Suppressor macrophage treated with lipopolysaccharide for 1 hour (primary cell): Measurements from ENCODE around the gene EML6.

Experiments used
- DNase-seq, 3 donors: peaks; one replicate each; pipeline ENCODE4 v3.0.0-alpha.2; 2020 to 2022

Gene EML6

GRCh38 chr2:55011831-55012671 lies 288.6 kb downstream of the EML6 start:
- no peak for DNase-seq

GRCh38 chr2:55012672-55013484 lies 289.4 kb downstream of the EML6 start:
- DNase-seq, result no peak

- DNase-seq, result no peak
These were observed 290.5 kb downstream of the EML6 start for GRCh38 chr2:55013936-55014335.

DNA sequence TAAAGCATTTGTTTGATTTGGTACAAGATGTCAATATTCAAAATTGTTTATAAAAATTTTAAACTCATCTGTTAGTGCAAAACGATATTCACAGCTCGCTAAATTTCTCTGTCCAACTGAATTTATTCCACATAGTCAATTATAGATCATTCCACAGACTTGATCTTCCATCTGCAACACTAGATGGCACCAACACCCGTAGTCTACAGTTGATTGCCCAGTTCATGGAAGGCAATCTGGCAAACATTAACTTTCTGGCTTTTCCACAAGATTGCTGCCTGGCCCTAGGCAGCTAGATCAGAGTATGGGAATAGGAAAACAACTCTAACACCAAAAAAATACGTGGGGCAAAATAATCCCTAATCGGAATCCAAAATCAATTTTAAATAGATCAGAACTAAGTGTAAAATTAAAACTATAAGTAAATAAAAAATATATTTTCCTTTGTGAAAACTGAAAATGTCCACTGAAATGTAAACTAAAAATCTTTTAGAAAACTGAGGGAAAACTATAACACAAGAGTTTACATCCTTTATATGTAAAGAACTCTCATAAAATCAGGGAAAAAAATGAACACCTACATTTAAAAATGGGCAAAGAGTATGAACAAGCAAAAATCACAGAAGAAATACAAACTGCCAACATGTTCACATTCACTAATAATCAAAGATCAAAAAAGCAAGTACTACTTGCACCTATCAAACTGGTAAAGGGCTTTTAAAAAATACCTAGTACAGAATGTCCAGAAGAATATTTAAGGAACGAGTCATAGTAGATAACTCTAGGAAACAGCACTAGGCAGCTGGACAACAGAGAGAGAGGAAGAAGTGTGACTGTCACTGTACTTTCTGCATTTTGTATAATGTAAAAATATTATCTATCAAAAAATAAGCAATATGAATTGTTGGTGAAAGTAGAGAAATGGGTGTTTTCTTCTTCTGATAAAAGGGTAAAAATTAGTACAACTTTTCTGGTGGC lies 291.8 kb downstream of the EML6 start:
- peak; percentile 53 to 65 (median 63) for DNase-seq

GRCh38 chr2:55017428-55017827 lies 294.0 kb downstream of the EML6 start:
- DNase-seq, result no peak

- DNase-seq, result no peak
These were observed 294.4 kb downstream of the EML6 start for GRCh38 chr2:55017880-55018279.

DNA sequence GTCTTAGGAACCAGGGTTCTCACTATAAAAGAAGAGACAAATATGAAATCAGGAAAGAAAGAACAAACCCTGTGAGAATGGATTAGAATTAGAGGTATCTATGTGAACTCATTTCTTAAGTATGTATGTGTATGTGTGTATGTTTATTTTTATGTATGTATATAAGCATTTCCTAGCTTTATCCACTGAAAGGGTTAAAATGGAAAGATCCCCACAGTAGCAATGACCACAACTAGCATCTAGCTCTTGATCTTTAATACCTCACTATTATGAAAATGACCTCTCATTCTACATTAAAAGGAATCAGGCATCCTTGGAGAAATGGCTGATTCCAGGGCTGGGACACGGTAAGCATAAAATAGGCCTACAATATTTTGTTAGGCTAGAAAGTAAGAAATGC lies 295.2 kb downstream of the EML6 start:
- DNase-seq, result no peak

DNA sequence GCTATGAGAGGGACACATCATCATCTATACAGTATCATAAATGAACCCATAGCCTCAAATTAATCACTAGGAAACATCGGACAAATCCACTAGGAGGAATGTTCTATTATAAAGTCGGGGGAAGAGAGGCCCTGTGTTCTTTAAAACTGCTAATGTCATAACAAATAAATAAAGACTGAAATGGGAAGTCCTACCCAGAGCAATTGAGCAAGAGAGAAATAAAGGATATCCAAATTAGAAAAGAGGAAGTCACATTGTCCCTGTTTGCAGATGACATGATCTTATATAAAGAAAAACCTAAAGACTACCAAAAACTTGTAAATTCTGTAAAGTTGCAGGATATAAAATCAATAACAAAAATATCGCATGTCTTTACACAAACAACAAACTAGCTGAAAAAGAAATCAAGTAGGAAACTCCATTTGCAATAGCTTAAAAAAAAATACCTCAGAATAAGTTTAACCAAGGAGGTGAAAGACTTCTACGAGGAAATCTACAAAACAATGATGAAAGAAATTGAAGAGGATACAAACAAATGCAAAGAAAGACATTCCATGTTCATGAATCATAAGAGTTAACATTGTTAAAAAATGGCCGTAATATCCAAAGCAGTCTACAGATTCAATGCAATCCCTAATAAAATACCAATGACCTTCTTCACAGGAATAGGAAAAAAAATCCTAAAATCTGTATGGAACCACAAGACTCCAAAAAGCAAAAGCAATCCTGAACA lies 296.2 kb downstream of the EML6 start:
- peak; percentile 54 to 85 (median 81) for DNase-seq
